Liver (tissue), 9 donors: ENCODE data around the gene HERPUD2. TPM values are rescaled to one million over a fixed set of nuclear protein-coding genes. Genes with fewer than 3 reads are reported as not detected.

Experiments used
- DNase-seq: peaks from one replicate; pipeline ENCODE4 v3.0.0-alpha.2; 2017; ENCODE audit warnings: low spot score
- H3K27ac ChIP-seq, 2 donors: one replicate each; pipeline ENCODE4 v1.7.0; 2013; ENCODE audit warnings: inconsistent platforms in 2 of 2, low read length in 2 of 2, control low read depth in 1 of 2, low read depth in 1 of 2, mild to moderate bottlenecking in 1 of 2
- H3K27me3 ChIP-seq, 4 donors: one replicate each; pipeline versions ENCODE4 v1.6.1 to v1.7.0; 2013; ENCODE audit warnings: low read length in 3 of 4, inconsistent platforms in 1 of 4, mild to moderate bottlenecking in 1 of 4, moderate library complexity in 1 of 4; ENCODE audit not compliant: control insufficient read depth in 4 of 4, insufficient read depth in 4 of 4
- H3K36me3 ChIP-seq, 4 donors: one replicate each; pipeline versions ENCODE4 v1.6.1 to v1.7.0; 2013; ENCODE audit warnings: low read length in 3 of 4, mild to moderate bottlenecking in 3 of 4, low read depth in 1 of 4, moderate library complexity in 1 of 4; ENCODE audit not compliant: control insufficient read depth in 4 of 4, insufficient read depth in 3 of 4
- H3K4me1 ChIP-seq, 4 donors: one replicate each; pipeline versions ENCODE4 v1.6.1 to v1.7.0; 2013; ENCODE audit warnings: low read length in 3 of 4, mild to moderate bottlenecking in 3 of 4, moderate library complexity in 1 of 4; ENCODE audit not compliant: control insufficient read depth in 4 of 4, insufficient read depth in 4 of 4
- H3K4me3 ChIP-seq, 3 donors: one replicate each; pipeline versions ENCODE4 v1.6.1 to v1.7.0; 2013; ENCODE audit warnings: low read length in 3 of 3, control low read depth in 1 of 3, low read depth in 1 of 3, mild to moderate bottlenecking in 1 of 3
- H3K9ac ChIP-seq, 2 donors: one replicate each; pipeline ENCODE4 v1.7.0; 2013; ENCODE audit warnings: low read length in 2 of 2, mild to moderate bottlenecking in 2 of 2, moderate library complexity in 2 of 2, control low read depth in 1 of 2, low read depth in 1 of 2
- H3K9me3 ChIP-seq, 4 donors: one replicate each; pipeline versions ENCODE4 v1.6.1 to v1.7.0; 2013; ENCODE audit warnings: low read length in 3 of 4; ENCODE audit not compliant: control insufficient read depth in 4 of 4
- FOXA1 ChIP-seq: IDR thresholded peaks from 2 replicates; pipeline ENCODE4 v1.6.1; 2016; ENCODE audit warnings: antibody characterized with exemption
- FOXA2 ChIP-seq: IDR thresholded peaks from 2 replicates; pipeline ENCODE4 v1.6.1; 2016; ENCODE audit warnings: antibody characterized with exemption
- JUND ChIP-seq, 2 donors: IDR thresholded peaks; 2 replicates each; pipeline ENCODE4 v1.6.1; 2016; ENCODE audit warnings: antibody characterized with exemption in 2 of 2
- RAD21 ChIP-seq, 2 donors: IDR thresholded peaks; 2 replicates each; pipeline ENCODE4 v1.6.1; 2016; ENCODE audit warnings: antibody characterized with exemption in 2 of 2, mild to moderate bottlenecking in 2 of 2
- RXRA ChIP-seq, 2 donors: IDR thresholded peaks; 2 replicates each; pipeline ENCODE4 v1.6.1; 2017 to 2018; ENCODE audit warnings: antibody characterized with exemption in 2 of 2, mild to moderate bottlenecking in 1 of 2
- SP1 ChIP-seq: IDR thresholded peaks from 2 replicates; pipeline ENCODE4 v1.6.1; 2018; ENCODE audit warnings: antibody characterized with exemption, mild to moderate bottlenecking
- TAF1 ChIP-seq: conservative IDR thresholded peaks from 2 replicates; pipeline ENCODE4 v1.6.1; 2016; ENCODE audit warnings: antibody characterized with exemption, mild to moderate bottlenecking
- YY1 ChIP-seq: IDR thresholded peaks from 2 replicates; pipeline ENCODE4 v1.6.1; 2016; ENCODE audit warnings: antibody characterized with exemption, mild to moderate bottlenecking
- WGBS: extraction: QIAGEN DNeasy Blood & Tissue Kit; methylation state at CpG from one replicate; pipeline ENCODE4 v1.1.7; 2013; 5-methylcytosine and 5-hydroxymethylcytosine counted together
- polyA plus RNA-seq, 2 donors: library from polyadenylated mRNA; stranded (reverse) in 1 of 2; unstranded in 1 of 2; fragments of 200-250 nt in 1 of 2; fragments of >200 nt in 1 of 2; fragmentation: Nextera tagmentation in 1 of 2; extraction: Ambion mirVana in 1 of 2; gene quantifications; one replicate each; pipeline versions ENCODE4 v1.2.1 to v1.2.3, GENCODE V29; 2013 to 2015
- total RNA-seq, 2 donors: library from RNA; depleted of rRNA; stranded (reverse); fragments of >200 nt; gene quantifications; one replicate each; pipeline ENCODE4 v1.2.3, GENCODE V29; 2014
- TF ChIP-seq, protein P1 (sequence below): fragments of 150-350 bp; IDR thresholded peaks from 2 replicates; pipeline ENCODE4 v1.5.1; 2017; ENCODE audit warnings: improper control_type of control experiment, low read depth, low read length; ENCODE audit not compliant: missing input control
- TF ChIP-seq, protein P2 (sequence below): IDR thresholded peaks from 2 replicates; pipeline ENCODE4 v1.6.1; 2016; ENCODE audit warnings: antibody characterized with exemption
- TF ChIP-seq, protein P3 (sequence below): IDR thresholded peaks from 2 replicates; pipeline ENCODE4 v1.6.1; 2016; ENCODE audit warnings: antibody characterized with exemption, mild to moderate bottlenecking
- TF ChIP-seq, protein P4 (sequence below): IDR thresholded peaks from 2 replicates; pipeline ENCODE4 v1.6.1; 2016; ENCODE audit warnings: antibody characterized with exemption
- TF ChIP-seq, protein P5 (sequence below): IDR thresholded peaks from 2 replicates; pipeline ENCODE4 v1.6.1; 2016; ENCODE audit warnings: antibody characterized with exemption
- donor health status: healthy.
- donor health status: healthy.
- donor health status: healthy.
- donor health status: healthy.
- donor health status: healthy.

Gene HERPUD2
- total and polyA plus RNA-seq, 4 donors, result 9.7 to 22.0 (median 13.7) TPM

DNA sequence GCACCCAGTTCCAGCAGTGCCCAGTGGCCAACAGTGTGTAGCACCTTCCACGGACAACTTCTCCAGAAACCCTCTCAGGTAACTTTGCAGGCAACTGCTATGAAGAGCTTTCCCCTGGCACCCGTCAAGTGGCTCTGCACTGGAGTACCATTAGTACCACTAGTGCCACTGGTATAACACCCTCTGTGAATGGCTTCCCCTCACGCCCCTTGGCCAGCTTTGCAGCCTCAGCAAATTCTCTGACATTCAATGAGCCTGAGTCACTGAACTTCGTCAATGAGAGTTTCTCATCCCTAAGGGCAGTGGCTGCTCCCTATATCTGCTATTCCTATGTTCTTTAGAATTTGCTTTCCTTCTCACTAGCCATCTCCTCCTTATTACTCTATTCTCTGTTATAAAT, 7.6 kb upstream of the HERPUD2 start:
- TF ChIP-seq FOXA2, result no peak
- TF ChIP-seq, protein P1, sequence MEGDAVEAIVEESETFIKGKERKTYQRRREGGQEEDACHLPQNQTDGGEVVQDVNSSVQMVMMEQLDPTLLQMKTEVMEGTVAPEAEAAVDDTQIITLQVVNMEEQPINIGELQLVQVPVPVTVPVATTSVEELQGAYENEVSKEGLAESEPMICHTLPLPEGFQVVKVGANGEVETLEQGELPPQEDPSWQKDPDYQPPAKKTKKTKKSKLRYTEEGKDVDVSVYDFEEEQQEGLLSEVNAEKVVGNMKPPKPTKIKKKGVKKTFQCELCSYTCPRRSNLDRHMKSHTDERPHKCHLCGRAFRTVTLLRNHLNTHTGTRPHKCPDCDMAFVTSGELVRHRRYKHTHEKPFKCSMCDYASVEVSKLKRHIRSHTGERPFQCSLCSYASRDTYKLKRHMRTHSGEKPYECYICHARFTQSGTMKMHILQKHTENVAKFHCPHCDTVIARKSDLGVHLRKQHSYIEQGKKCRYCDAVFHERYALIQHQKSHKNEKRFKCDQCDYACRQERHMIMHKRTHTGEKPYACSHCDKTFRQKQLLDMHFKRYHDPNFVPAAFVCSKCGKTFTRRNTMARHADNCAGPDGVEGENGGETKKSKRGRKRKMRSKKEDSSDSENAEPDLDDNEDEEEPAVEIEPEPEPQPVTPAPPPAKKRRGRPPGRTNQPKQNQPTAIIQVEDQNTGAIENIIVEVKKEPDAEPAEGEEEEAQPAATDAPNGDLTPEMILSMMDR, result no peak
- TF ChIP-seq, protein P2, sequence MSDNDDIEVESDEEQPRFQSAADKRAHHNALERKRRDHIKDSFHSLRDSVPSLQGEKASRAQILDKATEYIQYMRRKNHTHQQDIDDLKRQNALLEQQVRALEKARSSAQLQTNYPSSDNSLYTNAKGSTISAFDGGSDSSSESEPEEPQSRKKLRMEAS, result no peak
- no peak for TF ChIP-seq RAD21 (IDR thresholded peaks at IDR 0.05)
- TF ChIP-seq FOXA1, result no peak
- no peak for DNase-seq
- no peak overlapping the region for H3K27ac ChIP-seq
- H3K4me3 ChIP-seq, result no peak overlapping the region
- H3K9me3 ChIP-seq, result no peaks in the 10 kb centered on the region
- 94% methylated on average over 4 of the region's 4 CpGs for WGBS
- H3K27me3 ChIP-seq, result no peaks in the 10 kb centered on the region
- no peaks in the 10 kb centered on the region for H3K4me1 ChIP-seq
- no peak overlapping the region for H3K9ac ChIP-seq
- no peaks in the 10 kb centered on the region for H3K36me3 ChIP-seq

DNA sequence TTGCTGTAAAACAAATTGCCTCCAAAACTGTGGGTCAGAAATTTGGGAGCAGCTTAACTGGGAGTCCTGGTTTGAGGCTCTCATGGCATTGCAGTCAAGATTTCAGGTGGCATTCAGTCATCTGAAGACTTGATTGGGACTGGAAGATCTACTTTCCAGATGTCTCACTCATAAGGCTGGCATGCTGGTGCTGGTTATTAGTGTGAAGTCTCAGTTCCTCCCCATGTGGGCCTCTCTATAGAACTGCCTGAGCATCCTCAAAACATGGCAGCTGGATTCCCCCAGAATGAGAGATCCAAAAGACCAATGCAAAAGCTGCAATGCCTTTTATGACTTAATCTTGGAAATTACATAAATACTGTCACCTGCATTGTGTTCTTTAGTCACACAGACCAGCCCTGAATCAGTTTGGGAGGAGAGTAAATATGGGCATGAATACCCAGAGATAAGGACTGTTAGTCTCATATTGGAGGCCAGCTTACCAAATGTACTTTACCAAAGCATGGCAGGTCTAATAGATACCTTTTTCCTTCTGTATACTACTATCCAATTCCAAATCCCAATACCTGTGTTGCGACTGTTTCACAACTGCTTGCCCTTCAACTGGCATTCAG, 6.5 kb upstream of the HERPUD2 start:
- Histone ChIP-seq H3K4me1 (no peaks in the 10 kb centered on the region), H3K9ac (no peak overlapping the region), H3K9me3 (no peaks in the 10 kb centered on the region), H3K4me3 (no peak overlapping the region), H3K27me3 (no peaks in the 10 kb centered on the region), H3K27ac (no peak overlapping the region), H3K36me3 (no peaks in the 10 kb centered on the region)
- TF ChIP-seq RAD21 (IDR thresholded peaks at IDR 0.05) (no peak), SP1 (no peak)
- WGBS, result 100% methylated on average over 1 of the region's 1 CpG
- DNase-seq, result no peak

DNA sequence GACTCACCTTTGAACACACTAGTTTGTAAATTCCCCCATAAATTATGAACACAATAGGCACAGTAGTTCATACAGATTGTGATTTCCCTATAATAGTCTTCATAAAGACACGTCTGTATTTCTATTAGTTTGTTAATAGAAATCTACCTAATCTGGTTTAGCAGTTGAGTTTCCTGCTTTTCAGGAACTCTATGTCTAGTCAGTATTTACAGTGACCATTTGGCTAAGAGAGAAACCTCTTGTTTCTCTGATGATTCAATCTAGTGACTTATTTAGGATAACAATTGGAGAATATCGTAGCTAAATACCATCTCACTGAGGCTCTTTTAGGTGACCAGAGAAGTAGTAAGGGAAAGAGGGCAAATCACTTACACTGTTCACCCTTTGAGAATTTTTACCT, 5.9 kb upstream of the HERPUD2 start:
- no peaks in the 10 kb centered on the region for H3K9me3 ChIP-seq
- no peak for DNase-seq
- H3K27ac ChIP-seq, result no peak overlapping the region
- H3K4me1 ChIP-seq, result peaks cover 0 to 4% (median 2%) of the 10 kb centered on the region in 4 donors
- WGBS, result 84% methylated on average over 2 of the region's 2 CpGs
- TF ChIP-seq, protein P3, sequence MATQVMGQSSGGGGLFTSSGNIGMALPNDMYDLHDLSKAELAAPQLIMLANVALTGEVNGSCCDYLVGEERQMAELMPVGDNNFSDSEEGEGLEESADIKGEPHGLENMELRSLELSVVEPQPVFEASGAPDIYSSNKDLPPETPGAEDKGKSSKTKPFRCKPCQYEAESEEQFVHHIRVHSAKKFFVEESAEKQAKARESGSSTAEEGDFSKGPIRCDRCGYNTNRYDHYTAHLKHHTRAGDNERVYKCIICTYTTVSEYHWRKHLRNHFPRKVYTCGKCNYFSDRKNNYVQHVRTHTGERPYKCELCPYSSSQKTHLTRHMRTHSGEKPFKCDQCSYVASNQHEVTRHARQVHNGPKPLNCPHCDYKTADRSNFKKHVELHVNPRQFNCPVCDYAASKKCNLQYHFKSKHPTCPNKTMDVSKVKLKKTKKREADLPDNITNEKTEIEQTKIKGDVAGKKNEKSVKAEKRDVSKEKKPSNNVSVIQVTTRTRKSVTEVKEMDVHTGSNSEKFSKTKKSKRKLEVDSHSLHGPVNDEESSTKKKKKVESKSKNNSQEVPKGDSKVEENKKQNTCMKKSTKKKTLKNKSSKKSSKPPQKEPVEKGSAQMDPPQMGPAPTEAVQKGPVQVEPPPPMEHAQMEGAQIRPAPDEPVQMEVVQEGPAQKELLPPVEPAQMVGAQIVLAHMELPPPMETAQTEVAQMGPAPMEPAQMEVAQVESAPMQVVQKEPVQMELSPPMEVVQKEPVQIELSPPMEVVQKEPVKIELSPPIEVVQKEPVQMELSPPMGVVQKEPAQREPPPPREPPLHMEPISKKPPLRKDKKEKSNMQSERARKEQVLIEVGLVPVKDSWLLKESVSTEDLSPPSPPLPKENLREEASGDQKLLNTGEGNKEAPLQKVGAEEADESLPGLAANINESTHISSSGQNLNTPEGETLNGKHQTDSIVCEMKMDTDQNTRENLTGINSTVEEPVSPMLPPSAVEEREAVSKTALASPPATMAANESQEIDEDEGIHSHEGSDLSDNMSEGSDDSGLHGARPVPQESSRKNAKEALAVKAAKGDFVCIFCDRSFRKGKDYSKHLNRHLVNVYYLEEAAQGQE, result no peak
- TF ChIP-seq, protein P4, sequence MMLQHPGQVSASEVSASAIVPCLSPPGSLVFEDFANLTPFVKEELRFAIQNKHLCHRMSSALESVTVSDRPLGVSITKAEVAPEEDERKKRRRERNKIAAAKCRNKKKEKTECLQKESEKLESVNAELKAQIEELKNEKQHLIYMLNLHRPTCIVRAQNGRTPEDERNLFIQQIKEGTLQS, result no peak
- TF ChIP-seq, protein P5, sequence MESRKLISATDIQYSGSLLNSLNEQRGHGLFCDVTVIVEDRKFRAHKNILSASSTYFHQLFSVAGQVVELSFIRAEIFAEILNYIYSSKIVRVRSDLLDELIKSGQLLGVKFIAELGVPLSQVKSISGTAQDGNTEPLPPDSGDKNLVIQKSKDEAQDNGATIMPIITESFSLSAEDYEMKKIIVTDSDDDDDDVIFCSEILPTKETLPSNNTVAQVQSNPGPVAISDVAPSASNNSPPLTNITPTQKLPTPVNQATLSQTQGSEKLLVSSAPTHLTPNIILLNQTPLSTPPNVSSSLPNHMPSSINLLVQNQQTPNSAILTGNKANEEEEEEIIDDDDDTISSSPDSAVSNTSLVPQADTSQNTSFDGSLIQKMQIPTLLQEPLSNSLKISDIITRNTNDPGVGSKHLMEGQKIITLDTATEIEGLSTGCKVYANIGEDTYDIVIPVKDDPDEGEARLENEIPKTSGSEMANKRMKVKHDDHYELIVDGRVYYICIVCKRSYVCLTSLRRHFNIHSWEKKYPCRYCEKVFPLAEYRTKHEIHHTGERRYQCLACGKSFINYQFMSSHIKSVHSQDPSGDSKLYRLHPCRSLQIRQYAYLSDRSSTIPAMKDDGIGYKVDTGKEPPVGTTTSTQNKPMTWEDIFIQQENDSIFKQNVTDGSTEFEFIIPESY, result no peak
- TF ChIP-seq JUND (IDR thresholded peaks at IDR 0.05) (no peak), RXRA (IDR thresholded peaks at IDR 0.05) (no peak), TAF1 (no peak), YY1 (no peak)
- no peak overlapping the region for H3K4me3 ChIP-seq
- no peaks in the 10 kb centered on the region for H3K36me3 ChIP-seq
- no peak overlapping the region for H3K9ac ChIP-seq
- H3K27me3 ChIP-seq, result no peaks in the 10 kb centered on the region
